ENCODE results near the gene SIVA1. TPM values are rescaled to one million over a fixed set of nuclear protein-coding genes. Genes with fewer than 3 reads are reported as not detected.
A peak's percentile ranks its signal among the peaks of the same experiment; 100 is the strongest.

Gene SIVA1
- total and polyA plus RNA-seq, 9 of the 15 experiments (the other 6 are each of a cell fraction or from before 2014, with no cell fraction given) = 4.2 to 186 (median 54.2) TPM

DNA sequence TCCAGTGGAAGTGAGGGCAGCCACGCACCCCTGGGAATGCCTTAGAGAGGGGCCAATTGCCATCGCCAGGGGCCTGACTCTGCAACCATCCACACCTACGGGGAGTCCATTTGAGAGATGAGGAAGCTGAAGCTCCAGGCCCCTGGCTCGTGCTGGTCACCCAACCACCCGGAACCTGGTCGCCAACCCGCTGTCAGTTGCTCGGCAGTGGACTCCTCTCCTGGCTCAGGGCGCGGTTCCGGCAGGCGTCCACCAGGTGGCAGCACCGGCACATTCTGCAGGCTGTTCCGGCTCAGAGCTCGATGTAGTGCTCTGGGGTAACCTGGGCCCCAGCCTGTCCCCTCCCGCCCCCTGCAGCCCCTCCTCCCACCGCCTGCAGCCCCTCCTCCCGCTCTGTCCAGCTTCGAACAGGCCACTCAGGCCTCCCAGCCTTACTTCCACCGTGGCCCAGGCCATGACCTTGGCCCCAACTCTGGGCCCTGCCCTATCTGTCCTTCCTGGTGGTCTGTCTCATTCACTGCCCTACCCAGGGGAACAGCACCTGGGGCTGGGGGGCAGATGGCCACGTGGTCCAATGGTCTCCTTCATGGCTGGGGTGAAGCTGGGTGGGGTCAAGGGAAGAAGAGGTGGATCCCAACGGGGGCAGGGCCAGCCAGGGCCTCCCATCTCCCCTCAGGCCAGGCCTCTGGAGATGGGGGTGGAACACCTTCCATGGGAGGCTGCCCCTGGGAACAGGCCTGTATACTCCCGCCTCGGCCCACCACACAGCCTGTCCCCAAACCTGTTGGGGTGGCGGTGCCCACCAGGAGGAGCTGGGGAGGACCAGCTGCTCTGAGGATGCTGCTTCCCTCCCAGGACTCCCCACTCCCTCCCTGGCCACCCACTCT, 15.7 kb downstream of the SIVA1 start:
- H2AFZ ChIP-seq (ENCODE audit: low read depth, low read length) = peak overlapping the region; percentile 76
- no peak overlapping the region for H3K4me3 ChIP-seq
- peaks cover 6 to 33% of the 10 kb centered on the region in 2 experiments; a peak in 4 of 5 replicates for H3K4me1 ChIP-seq (replicated peaks in 1 of 2; ENCODE audit: control insufficient read depth in 2 of 2, insufficient read depth in 2 of 2, low read length in 2 of 2)
- intact Hi-C loops (cut with micrococcal nuclease) (loop anchor here (1.0 to 10.0 kb wide), 3 partner anchors 30 to 106 kb away; no protein-coding TSS in a partner anchor), in situ Hi-C loops (cut with MboI) (loop anchor here (5.0 kb wide), 1 partner anchor 54 kb away; no protein-coding TSS in a partner anchor)
- no peaks in the 10 kb centered on the region for H3K79me2 ChIP-seq (ENCODE audit: control insufficient read depth, insufficient read depth, low read length)
- H3K9me1 ChIP-seq (ENCODE audit: control insufficient read depth, insufficient read depth, low read length) = no peaks in the 10 kb centered on the region
- H3K4me2 ChIP-seq (ENCODE audit: insufficient read depth, low read length) = peak overlapping the region; percentile 49
- peaks cover 38% of the 10 kb centered on the region; the same call in 1 of the 3 replicates for H3K36me3 ChIP-seq (ENCODE audit: control insufficient read depth, insufficient read depth, low read length)
- FAIRE-seq (peak; percentile 79), DNase-seq (ENCODE audit: extremely low read depth in 1 of 4, low spot score in 3 of 4) (peak; percentile 83 to 89 (median 85)), ATAC-seq (peak; percentile 94)
- H3K27me3 ChIP-seq (ENCODE audit: control insufficient read depth in 2 of 2, insufficient read depth in 2 of 2, low read length in 2 of 2) = no peaks in the 10 kb centered on the region
- WGBS (ENCODE audit: insufficient coverage, low coverage, missing lambda C conversion rate) = 0% methylated on average over 4 of the region's 25 CpGs
- CTCF ChIA-PET (ENCODE audit: low intra/inter-chr PET ratio) = interaction anchor here (1.1 to 2.4 kb wide), 2 partner anchors 56 to 57 kb away, joined by 3 to 13 read pairs; no protein-coding TSS in a partner anchor
- POLR2A ChIA-PET = interaction anchor here (0.5 to 0.8 kb wide), 5 partner anchors 10 to 186 kb away, joined by 3 to 5 read pairs (median 3); partner anchors contain the start of gene SIVA1
- peak overlapping the region; percentile 78 for H3K27ac ChIP-seq (ENCODE audit: extremely low read depth, low read depth, low read length)
- BruUV-seq (replicated peaks) = no TSS peak
- no peaks in the 10 kb centered on the region for H4K20me1 ChIP-seq (replicated peaks; ENCODE audit: control insufficient read depth, insufficient read depth, low read length)
- H3K9ac ChIP-seq (ENCODE audit: insufficient read depth in 1 of 2, low read depth in 2 of 2, low read length in 2 of 2) = peak overlapping the region; percentile 46 to 77; a peak in 3 of 4 replicates
- H3K9me3 ChIP-seq (replicated peaks; ENCODE audit: control insufficient read depth, insufficient read depth, low read depth, low read length) = peaks cover 6% of the 10 kb centered on the region; the same call in 1 of the 2 replicates
- TF ChIP-seq RFX7 (CRISPR knock-in tag; IDR thresholded peaks at IDR 0.05) = no peak
- TF ChIP-seq, protein P1, sequence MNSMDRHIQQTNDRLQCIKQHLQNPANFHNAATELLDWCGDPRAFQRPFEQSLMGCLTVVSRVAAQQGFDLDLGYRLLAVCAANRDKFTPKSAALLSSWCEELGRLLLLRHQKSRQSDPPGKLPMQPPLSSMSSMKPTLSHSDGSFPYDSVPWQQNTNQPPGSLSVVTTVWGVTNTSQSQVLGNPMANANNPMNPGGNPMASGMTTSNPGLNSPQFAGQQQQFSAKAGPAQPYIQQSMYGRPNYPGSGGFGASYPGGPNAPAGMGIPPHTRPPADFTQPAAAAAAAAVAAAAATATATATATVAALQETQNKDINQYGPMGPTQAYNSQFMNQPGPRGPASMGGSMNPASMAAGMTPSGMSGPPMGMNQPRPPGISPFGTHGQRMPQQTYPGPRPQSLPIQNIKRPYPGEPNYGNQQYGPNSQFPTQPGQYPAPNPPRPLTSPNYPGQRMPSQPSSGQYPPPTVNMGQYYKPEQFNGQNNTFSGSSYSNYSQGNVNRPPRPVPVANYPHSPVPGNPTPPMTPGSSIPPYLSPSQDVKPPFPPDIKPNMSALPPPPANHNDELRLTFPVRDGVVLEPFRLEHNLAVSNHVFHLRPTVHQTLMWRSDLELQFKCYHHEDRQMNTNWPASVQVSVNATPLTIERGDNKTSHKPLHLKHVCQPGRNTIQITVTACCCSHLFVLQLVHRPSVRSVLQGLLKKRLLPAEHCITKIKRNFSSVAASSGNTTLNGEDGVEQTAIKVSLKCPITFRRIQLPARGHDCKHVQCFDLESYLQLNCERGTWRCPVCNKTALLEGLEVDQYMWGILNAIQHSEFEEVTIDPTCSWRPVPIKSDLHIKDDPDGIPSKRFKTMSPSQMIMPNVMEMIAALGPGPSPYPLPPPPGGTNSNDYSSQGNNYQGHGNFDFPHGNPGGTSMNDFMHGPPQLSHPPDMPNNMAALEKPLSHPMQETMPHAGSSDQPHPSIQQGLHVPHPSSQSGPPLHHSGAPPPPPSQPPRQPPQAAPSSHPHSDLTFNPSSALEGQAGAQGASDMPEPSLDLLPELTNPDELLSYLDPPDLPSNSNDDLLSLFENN (IDR thresholded peaks at IDR 0.05; ENCODE audit: low read depth in 2 of 2, low read length in 2 of 2) = no peak
- no peak for TF ChIP-seq CBX1 (IDR thresholded peaks at IDR 0.05; ENCODE audit: low read depth)
- TF ChIP-seq FUS (optimal IDR thresholded peaks at IDR 0.05; ENCODE audit: low read depth, low read length) = no peak
- TF ChIP-seq PTRF (tag; IDR thresholded peaks at IDR 0.05) = no peak
- TF ChIP-seq NEUROD1 (IDR thresholded peaks at IDR 0.05; ENCODE audit: borderline replicate concordance, low read depth, low read length, partially characterized antibody) = peak; percentile 8
- TF ChIP-seq, protein P2, sequence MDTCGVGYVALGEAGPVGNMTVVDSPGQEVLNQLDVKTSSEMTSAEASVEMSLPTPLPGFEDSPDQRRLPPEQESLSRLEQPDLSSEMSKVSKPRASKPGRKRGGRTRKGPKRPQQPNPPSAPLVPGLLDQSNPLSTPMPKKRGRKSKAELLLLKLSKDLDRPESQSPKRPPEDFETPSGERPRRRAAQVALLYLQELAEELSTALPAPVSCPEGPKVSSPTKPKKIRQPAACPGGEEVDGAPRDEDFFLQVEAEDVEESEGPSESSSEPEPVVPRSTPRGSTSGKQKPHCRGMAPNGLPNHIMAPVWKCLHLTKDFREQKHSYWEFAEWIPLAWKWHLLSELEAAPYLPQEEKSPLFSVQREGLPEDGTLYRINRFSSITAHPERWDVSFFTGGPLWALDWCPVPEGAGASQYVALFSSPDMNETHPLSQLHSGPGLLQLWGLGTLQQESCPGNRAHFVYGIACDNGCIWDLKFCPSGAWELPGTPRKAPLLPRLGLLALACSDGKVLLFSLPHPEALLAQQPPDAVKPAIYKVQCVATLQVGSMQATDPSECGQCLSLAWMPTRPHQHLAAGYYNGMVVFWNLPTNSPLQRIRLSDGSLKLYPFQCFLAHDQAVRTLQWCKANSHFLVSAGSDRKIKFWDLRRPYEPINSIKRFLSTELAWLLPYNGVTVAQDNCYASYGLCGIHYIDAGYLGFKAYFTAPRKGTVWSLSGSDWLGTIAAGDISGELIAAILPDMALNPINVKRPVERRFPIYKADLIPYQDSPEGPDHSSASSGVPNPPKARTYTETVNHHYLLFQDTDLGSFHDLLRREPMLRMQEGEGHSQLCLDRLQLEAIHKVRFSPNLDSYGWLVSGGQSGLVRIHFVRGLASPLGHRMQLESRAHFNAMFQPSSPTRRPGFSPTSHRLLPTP (IDR thresholded peaks at IDR 0.05; ENCODE audit: borderline replicate concordance, extremely low read depth, insufficient read length) = no peak
- TF ChIP-seq ASH1L (IDR thresholded peaks at IDR 0.05; ENCODE audit: borderline replicate concordance, low read depth, partially characterized antibody) = no peak
- TF ChIP-seq HLTF (IDR thresholded peaks at IDR 0.05) = no peak
- no peak for TF ChIP-seq POLR2AphosphoS2 (IDR thresholded peaks at IDR 0.05; ENCODE audit: low read length)
- no peak for TF ChIP-seq ZNF830 (CRISPR knock-in tag; IDR thresholded peaks at IDR 0.05)
- TF ChIP-seq, protein P3, sequence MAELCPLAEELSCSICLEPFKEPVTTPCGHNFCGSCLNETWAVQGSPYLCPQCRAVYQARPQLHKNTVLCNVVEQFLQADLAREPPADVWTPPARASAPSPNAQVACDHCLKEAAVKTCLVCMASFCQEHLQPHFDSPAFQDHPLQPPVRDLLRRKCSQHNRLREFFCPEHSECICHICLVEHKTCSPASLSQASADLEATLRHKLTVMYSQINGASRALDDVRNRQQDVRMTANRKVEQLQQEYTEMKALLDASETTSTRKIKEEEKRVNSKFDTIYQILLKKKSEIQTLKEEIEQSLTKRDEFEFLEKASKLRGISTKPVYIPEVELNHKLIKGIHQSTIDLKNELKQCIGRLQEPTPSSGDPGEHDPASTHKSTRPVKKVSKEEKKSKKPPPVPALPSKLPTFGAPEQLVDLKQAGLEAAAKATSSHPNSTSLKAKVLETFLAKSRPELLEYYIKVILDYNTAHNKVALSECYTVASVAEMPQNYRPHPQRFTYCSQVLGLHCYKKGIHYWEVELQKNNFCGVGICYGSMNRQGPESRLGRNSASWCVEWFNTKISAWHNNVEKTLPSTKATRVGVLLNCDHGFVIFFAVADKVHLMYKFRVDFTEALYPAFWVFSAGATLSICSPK (IDR thresholded peaks at IDR 0.05; ENCODE audit: borderline replicate concordance) = no peak

Data from K562 (cell line).